Fibroblast of villous mesenchyme (primary cell): ENCODE measurements around the gene DDX39A. TPM values are rescaled to one million over a fixed set of nuclear protein-coding genes. Genes with fewer than 3 reads are reported as not detected.

ENCODE experiments used
- DNase-seq: peaks from one replicate; pipeline ENCODE4 v3.0.0-alpha.2; 2010; ENCODE audit warnings: low read depth
- H3K4me3 ChIP-seq: 2 replicates; pipeline ENCODE4 v1.5.1; 2011; ENCODE audit warnings: low read depth, mild to moderate bottlenecking, low read length
- total RNA-seq: library from RNA; depleted of rRNA; stranded (reverse); fragments of >200 nt; gene quantifications from 2 replicates; pipeline ENCODE4 v1.2.3, GENCODE V29; 2012
- TF ChIP-seq, protein P1 (sequence below): IDR thresholded peaks from 2 replicates; pipeline ENCODE4 v1.5.1; 2012; ENCODE audit warnings: low read depth, mild to moderate bottlenecking, low read length; ENCODE audit not compliant: insufficient read depth

Gene DDX39A
- total RNA-seq, 1 donor, result 56.6 TPM

- TF ChIP-seq, protein P1, sequence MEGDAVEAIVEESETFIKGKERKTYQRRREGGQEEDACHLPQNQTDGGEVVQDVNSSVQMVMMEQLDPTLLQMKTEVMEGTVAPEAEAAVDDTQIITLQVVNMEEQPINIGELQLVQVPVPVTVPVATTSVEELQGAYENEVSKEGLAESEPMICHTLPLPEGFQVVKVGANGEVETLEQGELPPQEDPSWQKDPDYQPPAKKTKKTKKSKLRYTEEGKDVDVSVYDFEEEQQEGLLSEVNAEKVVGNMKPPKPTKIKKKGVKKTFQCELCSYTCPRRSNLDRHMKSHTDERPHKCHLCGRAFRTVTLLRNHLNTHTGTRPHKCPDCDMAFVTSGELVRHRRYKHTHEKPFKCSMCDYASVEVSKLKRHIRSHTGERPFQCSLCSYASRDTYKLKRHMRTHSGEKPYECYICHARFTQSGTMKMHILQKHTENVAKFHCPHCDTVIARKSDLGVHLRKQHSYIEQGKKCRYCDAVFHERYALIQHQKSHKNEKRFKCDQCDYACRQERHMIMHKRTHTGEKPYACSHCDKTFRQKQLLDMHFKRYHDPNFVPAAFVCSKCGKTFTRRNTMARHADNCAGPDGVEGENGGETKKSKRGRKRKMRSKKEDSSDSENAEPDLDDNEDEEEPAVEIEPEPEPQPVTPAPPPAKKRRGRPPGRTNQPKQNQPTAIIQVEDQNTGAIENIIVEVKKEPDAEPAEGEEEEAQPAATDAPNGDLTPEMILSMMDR, result no peak
- no peak for DNase-seq
- H3K4me3 ChIP-seq, result no peak overlapping the region
Observed at GRCh38 chr19:14441041-14441938, 22.1 kb upstream of the DDX39A start.

DNA sequence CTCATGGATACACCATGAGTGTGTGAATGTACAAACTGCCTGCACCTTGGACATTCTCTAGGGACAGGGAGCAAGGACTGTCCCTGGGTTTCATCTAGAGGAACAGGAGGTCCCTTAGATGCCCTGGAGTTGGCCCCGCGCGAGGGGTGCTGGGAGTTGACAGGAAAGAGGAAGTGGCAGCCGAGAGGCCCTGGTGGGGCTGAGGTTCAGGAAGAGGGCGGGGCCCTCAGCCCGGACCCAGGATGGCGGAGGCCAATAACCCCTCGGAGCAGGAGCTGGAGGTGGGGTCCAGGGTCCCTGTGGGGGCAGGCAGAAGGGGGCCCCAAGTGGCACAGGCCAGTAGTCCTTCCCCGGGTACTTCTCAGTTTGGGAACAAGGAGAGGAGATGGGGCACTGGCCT lies 20.9 kb upstream of the DDX39A start:
- peak; percentile 8 for DNase-seq
- TF ChIP-seq, protein P1, result no peak

GRCh38 chr19:14439014-14439413 lies 19.9 kb upstream of the DDX39A start:
- no peak for DNase-seq

More for the DNA sequence above, 20.9 kb upstream of the DDX39A start:
- no peak overlapping the region for H3K4me3 ChIP-seq

DNA sequence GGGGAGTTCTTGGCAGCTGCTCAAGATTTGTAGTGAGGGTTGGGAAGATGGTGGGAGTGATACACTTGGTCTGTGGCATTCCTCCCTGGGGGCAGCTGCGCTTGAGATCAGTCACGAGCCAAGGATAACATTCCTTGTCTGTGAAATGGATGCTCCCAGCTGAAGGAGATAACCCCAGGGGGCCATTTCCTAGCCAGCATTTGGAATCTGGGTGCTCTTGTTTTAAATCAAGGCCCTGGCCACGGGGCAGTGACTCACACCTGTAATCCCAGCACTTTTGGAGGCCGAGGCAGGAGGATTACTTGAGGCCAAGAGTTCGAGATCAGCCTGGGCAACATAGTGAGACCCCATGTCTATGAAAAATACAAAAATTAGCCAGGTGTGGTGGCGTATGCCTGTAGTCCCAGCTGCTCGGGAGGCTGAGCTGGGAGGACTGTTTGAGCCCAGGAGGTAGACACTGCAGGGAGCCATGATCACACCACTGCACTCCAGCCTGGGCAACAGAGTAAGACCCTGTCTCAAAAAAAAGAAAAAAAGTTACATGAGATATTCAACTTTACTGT lies 18.5 kb upstream of the DDX39A start:
- TF ChIP-seq, protein P1, result no peak
- no peak for DNase-seq

More at GRCh38 chr19:14439014-14439413, 19.9 kb upstream of the DDX39A start:
- TF ChIP-seq, protein P1, result no peak
- no peak overlapping the region for H3K4me3 ChIP-seq

DNA sequence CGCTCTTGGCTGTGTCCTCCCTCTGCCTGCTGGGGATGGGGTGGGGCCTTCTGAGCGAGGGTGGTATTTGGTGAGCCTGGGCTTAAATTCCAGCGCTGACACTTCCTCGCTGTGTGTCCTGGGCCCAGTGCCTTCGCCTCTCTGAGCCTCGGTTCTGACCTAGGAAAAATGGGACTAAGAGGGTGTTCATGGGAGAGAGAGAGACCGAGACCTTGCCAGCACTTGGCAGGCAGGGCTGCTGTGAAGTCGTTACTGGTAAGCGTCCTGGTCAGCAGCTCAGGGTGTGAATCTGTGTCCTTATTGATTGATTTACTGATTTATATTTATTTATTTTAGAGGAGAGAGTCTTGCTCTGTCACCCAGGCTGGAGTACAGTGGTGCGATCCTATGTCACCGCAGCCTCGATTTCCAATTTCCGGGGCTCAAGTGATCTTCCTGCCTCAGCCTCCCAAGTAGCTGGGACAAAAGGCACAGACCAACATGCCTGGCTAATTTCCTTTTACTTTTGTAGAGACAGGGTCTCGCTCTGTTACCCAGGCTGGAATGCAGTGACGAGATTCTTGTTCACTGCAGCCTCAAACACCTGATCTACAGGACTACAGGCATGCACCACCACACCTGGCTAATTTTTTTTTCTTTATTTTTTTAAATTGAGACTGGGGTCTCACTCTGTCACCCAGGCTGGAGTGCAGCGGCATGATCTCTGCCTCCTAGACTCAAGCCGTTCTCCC lies 16.3 kb upstream of the DDX39A start:
- TF ChIP-seq, protein P1, result no peak
- H3K4me3 ChIP-seq, result peak overlapping the region; percentile 70
- DNase-seq, result no peak

More for the DNA sequence above, 18.5 kb upstream of the DDX39A start:
- no peak overlapping the region for H3K4me3 ChIP-seq

GRCh38 chr19:14434543-14435319 lies 15.6 kb upstream of the DDX39A start:
- peak overlapping the region; percentile 70 for H3K4me3 ChIP-seq
- TF ChIP-seq, protein P1, result no peak
- peak; percentile 82 for DNase-seq
